HepG2 (cell line): ENCODE measurements around the gene MAN1B1. TPM values are rescaled to one million over a fixed set of nuclear protein-coding genes. Genes with fewer than 3 reads are reported as not detected.

Experiments used
- GLI4 ChIP-seq: sonication (generic); formaldehyde crosslinking; IDR thresholded peaks from 2 replicates; pipeline ENCODE4 v1.5.1; 2020; ENCODE audit warnings: missing genetic modification reagents, mild to moderate bottlenecking, moderate library complexity, borderline replicate concordance
- PAWR ChIP-seq: sonication (generic); formaldehyde crosslinking; IDR thresholded peaks from 2 replicates; pipeline ENCODE4 v1.4.0; 2020; ENCODE audit warnings: missing genetic modification reagents, mild to moderate bottlenecking, borderline replicate concordance
- SP140L ChIP-seq: sonication (generic); formaldehyde crosslinking; IDR thresholded peaks from 2 replicates; pipeline ENCODE4 v1.4.0; 2020; ENCODE audit warnings: missing genetic modification reagents, borderline replicate concordance
- TRAFD1 ChIP-seq: sonication (generic); formaldehyde crosslinking; IDR thresholded peaks from 2 replicates; pipeline ENCODE4 v1.5.1; 2020; ENCODE audit warnings: missing genetic modification reagents, mild to moderate bottlenecking, borderline replicate concordance
- U2AF2 ChIP-seq: fragments of 200-400 bp; formaldehyde crosslinking; IDR thresholded peaks from 2 replicates; pipeline ENCODE4 v1.6.1; 2017; ENCODE audit warnings: low read depth, mild to moderate bottlenecking, low read length
- USF2 ChIP-seq, 2 experiments: sonication (generic) in 1 of 2; formaldehyde crosslinking in 1 of 2; IDR thresholded peaks; 2 replicates each; pipeline versions ENCODE4 v1.5.1 to v1.6.1; 2011 to 2020; ENCODE audit warnings: borderline replicate concordance in 1 of 2, low read depth in 1 of 2, low read length in 1 of 2, mild to moderate bottlenecking in 1 of 2, missing genetic modification reagents in 1 of 2, moderate library complexity in 1 of 2
- ZFP36L2 ChIP-seq: sonication (generic); formaldehyde crosslinking; IDR thresholded peaks from 2 replicates; pipeline ENCODE4 v1.4.0; 2020; ENCODE audit warnings: missing genetic modification reagents
- ZKSCAN5 ChIP-seq: sonication (generic); formaldehyde crosslinking; IDR thresholded peaks from 2 replicates; pipeline ENCODE4 v1.5.1; 2020; ENCODE audit warnings: mild to moderate bottlenecking, missing genetic modification reagents
- ZNF224 ChIP-seq: sonication (generic); formaldehyde crosslinking; IDR thresholded peaks from 2 replicates; pipeline ENCODE4 v1.5.0; 2020; ENCODE audit warnings: mild to moderate bottlenecking, missing genetic modification reagents
- ZNF382 ChIP-seq: sonication (generic); formaldehyde crosslinking; IDR thresholded peaks from 2 replicates; pipeline ENCODE4 v1.5.0; 2020; ENCODE audit warnings: missing genetic modification reagents, mild to moderate bottlenecking, borderline replicate concordance
- ZNF556 ChIP-seq: sonication (generic); formaldehyde crosslinking; IDR thresholded peaks from 2 replicates; pipeline ENCODE4 v1.4.0; 2020; ENCODE audit warnings: mild to moderate bottlenecking, missing genetic modification reagents, borderline replicate concordance
- ZNF572 ChIP-seq: sonication (generic); formaldehyde crosslinking; IDR thresholded peaks from 2 replicates; pipeline ENCODE4 v1.5.1; 2020; ENCODE audit warnings: mild to moderate bottlenecking, missing genetic modification reagents
- ZNF724P ChIP-seq: sonication (generic); formaldehyde crosslinking; IDR thresholded peaks from 2 replicates; pipeline ENCODE4 v1.8.0; 2022; ENCODE audit warnings: missing genetic modification reagents, borderline replicate concordance
- polyA plus RNA-seq, 8 experiments: library from polyadenylated mRNA; depleted of rRNA in 3 of 8; stranded (reverse) in 7 of 8; unstranded in 1 of 8; fragments of >200 nt; fragmentation: Illumina TruSeq in 4 of 8; extraction: Trizol in 4 of 8; gene quantifications; 2 replicates each; pipeline versions ENCODE4 v1.2.1 to v1.2.3, GENCODE V29; 2011 to 2016; ENCODE audit warnings: low read depth in 4 of 8, missing spikeins in 1 of 8, mixed read lengths in 1 of 8; ENCODE audit not compliant: insufficient read depth in 1 of 8
- total RNA-seq, 5 experiments: library from RNA; depleted of rRNA; stranded (reverse); fragments of >200 nt; fragmentation: Illumina TruSeq; extraction: Trizol; gene quantifications; 2 replicates each; pipeline ENCODE4 v1.2.3, GENCODE V29; 2016; ENCODE audit warnings: low read depth in 1 of 5
- TF ChIP-seq, protein P1 (sequence below): sonication (generic); formaldehyde crosslinking; IDR thresholded peaks from 2 replicates; pipeline ENCODE4 v1.4.0; 2020; ENCODE audit warnings: mild to moderate bottlenecking, missing genetic modification reagents
- TF ChIP-seq, protein P2 (sequence below): sonication (generic); formaldehyde crosslinking; IDR thresholded peaks from 2 replicates; pipeline ENCODE4 v1.8.0; 2022; ENCODE audit warnings: mild to moderate bottlenecking, missing genetic modification reagents, moderate library complexity
- TF ChIP-seq, protein P3 (sequence below): sonication (generic); formaldehyde crosslinking; IDR thresholded peaks from 2 replicates; pipeline ENCODE4 v1.5.1; 2020; ENCODE audit warnings: missing genetic modification reagents, mild to moderate bottlenecking, borderline replicate concordance

MAN1B1 gene
- total and polyA plus RNA-seq, 2 of the 13 experiments (the other 11 are each of a cell fraction or from before 2014, with no cell fraction given): 48.9 to 59.5 TPM

GRCh38 chr9:137070201-137070905, 16.4 kb upstream of the MAN1B1 start, which contains the start of gene SAPCD2 (continued):
- TF ChIP-seq, protein P1, sequence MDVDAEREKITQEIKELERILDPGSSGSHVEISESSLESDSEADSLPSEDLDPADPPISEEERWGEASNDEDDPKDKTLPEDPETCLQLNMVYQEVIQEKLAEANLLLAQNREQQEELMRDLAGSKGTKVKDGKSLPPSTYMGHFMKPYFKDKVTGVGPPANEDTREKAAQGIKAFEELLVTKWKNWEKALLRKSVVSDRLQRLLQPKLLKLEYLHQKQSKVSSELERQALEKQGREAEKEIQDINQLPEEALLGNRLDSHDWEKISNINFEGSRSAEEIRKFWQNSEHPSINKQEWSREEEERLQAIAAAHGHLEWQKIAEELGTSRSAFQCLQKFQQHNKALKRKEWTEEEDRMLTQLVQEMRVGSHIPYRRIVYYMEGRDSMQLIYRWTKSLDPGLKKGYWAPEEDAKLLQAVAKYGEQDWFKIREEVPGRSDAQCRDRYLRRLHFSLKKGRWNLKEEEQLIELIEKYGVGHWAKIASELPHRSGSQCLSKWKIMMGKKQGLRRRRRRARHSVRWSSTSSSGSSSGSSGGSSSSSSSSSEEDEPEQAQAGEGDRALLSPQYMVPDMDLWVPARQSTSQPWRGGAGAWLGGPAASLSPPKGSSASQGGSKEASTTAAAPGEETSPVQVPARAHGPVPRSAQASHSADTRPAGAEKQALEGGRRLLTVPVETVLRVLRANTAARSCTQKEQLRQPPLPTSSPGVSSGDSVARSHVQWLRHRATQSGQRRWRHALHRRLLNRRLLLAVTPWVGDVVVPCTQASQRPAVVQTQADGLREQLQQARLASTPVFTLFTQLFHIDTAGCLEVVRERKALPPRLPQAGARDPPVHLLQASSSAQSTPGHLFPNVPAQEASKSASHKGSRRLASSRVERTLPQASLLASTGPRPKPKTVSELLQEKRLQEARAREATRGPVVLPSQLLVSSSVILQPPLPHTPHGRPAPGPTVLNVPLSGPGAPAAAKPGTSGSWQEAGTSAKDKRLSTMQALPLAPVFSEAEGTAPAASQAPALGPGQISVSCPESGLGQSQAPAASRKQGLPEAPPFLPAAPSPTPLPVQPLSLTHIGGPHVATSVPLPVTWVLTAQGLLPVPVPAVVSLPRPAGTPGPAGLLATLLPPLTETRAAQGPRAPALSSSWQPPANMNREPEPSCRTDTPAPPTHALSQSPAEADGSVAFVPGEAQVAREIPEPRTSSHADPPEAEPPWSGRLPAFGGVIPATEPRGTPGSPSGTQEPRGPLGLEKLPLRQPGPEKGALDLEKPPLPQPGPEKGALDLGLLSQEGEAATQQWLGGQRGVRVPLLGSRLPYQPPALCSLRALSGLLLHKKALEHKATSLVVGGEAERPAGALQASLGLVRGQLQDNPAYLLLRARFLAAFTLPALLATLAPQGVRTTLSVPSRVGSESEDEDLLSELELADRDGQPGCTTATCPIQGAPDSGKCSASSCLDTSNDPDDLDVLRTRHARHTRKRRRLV: peak; percentile 88; the same call in 1 of the 2 replicates
- TF ChIP-seq ZNF224 (CRISPR knock-in tag): no peak
- TF ChIP-seq USF2 (IDR thresholded peaks at IDR 0.05; ENCODE audit: low read depth, low read length): no peak
- no peak for TF ChIP-seq USF2 (CRISPR knock-in tag; IDR thresholded peaks at IDR 0.05; ENCODE audit: borderline replicate concordance)
- no peak for TF ChIP-seq ZKSCAN5 (CRISPR knock-in tag)
- TF ChIP-seq ZNF572 (CRISPR knock-in tag): no peak; the same call in 1 of the 2 replicates
- no peak for TF ChIP-seq ZNF724P
- TF ChIP-seq, protein P2, sequence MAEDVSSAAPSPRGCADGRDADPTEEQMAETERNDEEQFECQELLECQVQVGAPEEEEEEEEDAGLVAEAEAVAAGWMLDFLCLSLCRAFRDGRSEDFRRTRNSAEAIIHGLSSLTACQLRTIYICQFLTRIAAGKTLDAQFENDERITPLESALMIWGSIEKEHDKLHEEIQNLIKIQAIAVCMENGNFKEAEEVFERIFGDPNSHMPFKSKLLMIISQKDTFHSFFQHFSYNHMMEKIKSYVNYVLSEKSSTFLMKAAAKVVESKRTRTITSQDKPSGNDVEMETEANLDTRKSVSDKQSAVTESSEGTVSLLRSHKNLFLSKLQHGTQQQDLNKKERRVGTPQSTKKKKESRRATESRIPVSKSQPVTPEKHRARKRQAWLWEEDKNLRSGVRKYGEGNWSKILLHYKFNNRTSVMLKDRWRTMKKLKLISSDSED (CRISPR knock-in tag): no peak
- no peak for TF ChIP-seq GLI4 (CRISPR knock-in tag)
- TF ChIP-seq TRAFD1: no peak
- no peak for TF ChIP-seq ZNF556
- no peak for TF ChIP-seq ZNF382 (CRISPR knock-in tag)
- TF ChIP-seq, protein P3, sequence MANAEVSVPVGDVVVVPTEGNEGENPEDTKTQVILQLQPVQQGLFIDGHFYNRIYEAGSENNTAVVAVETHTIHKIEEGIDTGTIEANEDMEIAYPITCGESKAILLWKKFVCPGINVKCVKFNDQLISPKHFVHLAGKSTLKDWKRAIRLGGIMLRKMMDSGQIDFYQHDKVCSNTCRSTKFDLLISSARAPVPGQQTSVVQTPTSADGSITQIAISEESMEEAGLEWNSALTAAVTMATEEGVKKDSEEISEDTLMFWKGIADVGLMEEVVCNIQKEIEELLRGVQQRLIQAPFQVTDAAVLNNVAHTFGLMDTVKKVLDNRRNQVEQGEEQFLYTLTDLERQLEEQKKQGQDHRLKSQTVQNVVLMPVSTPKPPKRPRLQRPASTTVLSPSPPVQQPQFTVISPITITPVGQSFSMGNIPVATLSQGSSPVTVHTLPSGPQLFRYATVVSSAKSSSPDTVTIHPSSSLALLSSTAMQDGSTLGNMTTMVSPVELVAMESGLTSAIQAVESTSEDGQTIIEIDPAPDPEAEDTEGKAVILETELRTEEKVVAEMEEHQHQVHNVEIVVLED: no peak
- no peak for TF ChIP-seq ZFP36L2 (CRISPR knock-in tag)
- TF ChIP-seq U2AF2: no peak
- TF ChIP-seq SP140L: no peak
- no peak for TF ChIP-seq PAWR (CRISPR knock-in tag)
